Measurements from ENCODE around the gene PMEPA1. TPM values are rescaled to one million over a fixed set of nuclear protein-coding genes. Genes with fewer than 3 reads are reported as not detected.
A peak's percentile ranks its signal among the peaks of the same experiment; 100 is the strongest.

PMEPA1 gene
- total RNA-seq, 1 donor from 2014 or later, result 49.4 TPM

DNA sequence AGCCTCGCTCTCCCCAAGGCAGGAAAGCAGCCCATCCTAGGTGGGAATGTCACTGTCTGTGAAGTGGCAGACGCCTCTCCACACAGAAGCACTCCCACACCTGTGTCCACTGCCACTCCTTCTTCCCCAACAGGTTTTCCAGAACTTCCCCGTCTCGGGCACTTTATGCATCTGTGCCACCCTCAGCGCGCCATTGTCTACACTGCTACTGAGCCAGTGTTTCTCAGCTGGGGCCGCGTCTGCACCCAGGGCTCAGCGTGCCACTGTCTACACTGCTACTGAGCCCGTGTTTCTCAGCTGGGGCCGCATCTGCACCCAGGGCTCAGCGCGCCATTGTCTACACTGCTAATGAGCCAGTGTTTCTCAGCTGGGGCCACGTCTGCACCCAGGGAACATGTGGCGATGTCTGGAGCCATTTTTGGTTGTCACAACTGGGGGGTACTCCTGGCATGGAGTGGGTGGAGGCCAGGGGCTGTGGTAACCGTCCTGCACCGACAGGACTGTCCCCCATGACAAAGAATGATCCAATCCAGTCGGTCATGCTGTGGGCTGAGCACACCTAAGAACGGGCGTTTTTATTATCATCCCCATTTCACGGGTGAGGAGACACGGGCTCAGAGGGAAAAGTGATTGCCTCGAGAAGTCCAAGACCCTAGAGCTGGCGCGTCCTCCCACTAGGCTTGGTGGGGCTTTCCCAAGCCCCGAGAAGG, 47.9 kb downstream of the PMEPA1 start:
- DNase-seq (ENCODE audit: low read depth) (no peak), FAIRE-seq (no peak)
- Histone ChIP-seq H3K9me3 (ENCODE audit: insufficient read depth, low read depth, low read length) (no peaks in the 10 kb centered on the region), H2AFZ (ENCODE audit: low read depth, low read length) (no peak overlapping the region), H3K36me3 (ENCODE audit: insufficient read depth, low read length) (no peaks in the 10 kb centered on the region), H3K27me3 (ENCODE audit: insufficient read depth, low read length) (no peaks in the 10 kb centered on the region), H3K4me2 (ENCODE audit: low read length) (no peak overlapping the region), H3K4me3 (ENCODE audit: insufficient read depth, low read depth, low read length) (no peak overlapping the region), H3K27ac (ENCODE audit: low read depth, low read length) (no peak overlapping the region), H3K9ac (ENCODE audit: low read length) (no peak overlapping the region), H3K79me2 (ENCODE audit: insufficient read depth, low read length) (peaks cover 98% of the 10 kb centered on the region), H3K4me1 (ENCODE audit: insufficient read depth, low read length) (peaks cover 3% of the 10 kb centered on the region), H4K20me1 (ENCODE audit: insufficient read depth, low read length) (peaks cover 98% of the 10 kb centered on the region)
- Mint-ChIP-seq H3K4me1 (ENCODE audit: low read depth, unreplicated experiment) (peaks cover 5% of the 10 kb centered on the region), H3K27ac (ENCODE audit: unreplicated experiment) (peak overlapping the region; percentile 75), H3K9me3 (ENCODE audit: unreplicated experiment) (no peaks in the 10 kb centered on the region), H3K27me3 (ENCODE audit: low read depth, unreplicated experiment) (no peaks in the 10 kb centered on the region), H3K36me3 (ENCODE audit: low read depth, unreplicated experiment) (peaks cover 13% of the 10 kb centered on the region), H3K4me3 (ENCODE audit: unreplicated experiment) (no peak overlapping the region)
- TF ChIP-seq, protein P1, sequence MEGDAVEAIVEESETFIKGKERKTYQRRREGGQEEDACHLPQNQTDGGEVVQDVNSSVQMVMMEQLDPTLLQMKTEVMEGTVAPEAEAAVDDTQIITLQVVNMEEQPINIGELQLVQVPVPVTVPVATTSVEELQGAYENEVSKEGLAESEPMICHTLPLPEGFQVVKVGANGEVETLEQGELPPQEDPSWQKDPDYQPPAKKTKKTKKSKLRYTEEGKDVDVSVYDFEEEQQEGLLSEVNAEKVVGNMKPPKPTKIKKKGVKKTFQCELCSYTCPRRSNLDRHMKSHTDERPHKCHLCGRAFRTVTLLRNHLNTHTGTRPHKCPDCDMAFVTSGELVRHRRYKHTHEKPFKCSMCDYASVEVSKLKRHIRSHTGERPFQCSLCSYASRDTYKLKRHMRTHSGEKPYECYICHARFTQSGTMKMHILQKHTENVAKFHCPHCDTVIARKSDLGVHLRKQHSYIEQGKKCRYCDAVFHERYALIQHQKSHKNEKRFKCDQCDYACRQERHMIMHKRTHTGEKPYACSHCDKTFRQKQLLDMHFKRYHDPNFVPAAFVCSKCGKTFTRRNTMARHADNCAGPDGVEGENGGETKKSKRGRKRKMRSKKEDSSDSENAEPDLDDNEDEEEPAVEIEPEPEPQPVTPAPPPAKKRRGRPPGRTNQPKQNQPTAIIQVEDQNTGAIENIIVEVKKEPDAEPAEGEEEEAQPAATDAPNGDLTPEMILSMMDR (IDR thresholded peaks at IDR 0.05; ENCODE audit: insufficient read depth, low read depth, low read length), result no peak
- TF ChIP-seq EZH2 (IDR thresholded peaks at IDR 0.05; ENCODE audit: insufficient read depth, low read length), result no peak

- Histone ChIP-seq H2AFZ (ENCODE audit: low read depth, low read length) (no peak overlapping the region), H3K9ac (ENCODE audit: low read length) (peak overlapping the region; percentile 5), H3K4me2 (ENCODE audit: low read length) (no peak overlapping the region), H3K4me1 (ENCODE audit: insufficient read depth, low read length) (peaks cover 3% of the 10 kb centered on the region), H3K27me3 (ENCODE audit: insufficient read depth, low read length) (no peaks in the 10 kb centered on the region), H3K9me3 (ENCODE audit: insufficient read depth, low read depth, low read length) (no peaks in the 10 kb centered on the region), H3K4me3 (ENCODE audit: insufficient read depth, low read depth, low read length) (no peak overlapping the region), H3K27ac (ENCODE audit: low read depth, low read length) (no peak overlapping the region), H3K79me2 (ENCODE audit: insufficient read depth, low read length) (peaks cover 97% of the 10 kb centered on the region), H4K20me1 (ENCODE audit: insufficient read depth, low read length) (peaks cover 98% of the 10 kb centered on the region), H3K36me3 (ENCODE audit: insufficient read depth, low read length) (no peaks in the 10 kb centered on the region)
- TF ChIP-seq EZH2 (IDR thresholded peaks at IDR 0.05; ENCODE audit: insufficient read depth, low read length), result no peak
- TF ChIP-seq, protein P1 (IDR thresholded peaks at IDR 0.05; ENCODE audit: insufficient read depth, low read depth, low read length), result no peak
- no peak for DNase-seq (ENCODE audit: low read depth)
- H3K4me3 Mint-ChIP-seq (ENCODE audit: unreplicated experiment), result no peak overlapping the region
- no peak overlapping the region for H3K27ac Mint-ChIP-seq (ENCODE audit: unreplicated experiment)
- peaks cover 5% of the 10 kb centered on the region for H3K4me1 Mint-ChIP-seq (ENCODE audit: low read depth, unreplicated experiment)
- H3K9me3 Mint-ChIP-seq (ENCODE audit: unreplicated experiment), result no peaks in the 10 kb centered on the region
- no peaks in the 10 kb centered on the region for H3K27me3 Mint-ChIP-seq (ENCODE audit: low read depth, unreplicated experiment)
- H3K36me3 Mint-ChIP-seq (ENCODE audit: low read depth, unreplicated experiment), result peaks cover 15% of the 10 kb centered on the region
- FAIRE-seq, result no peak
Measured at GRCh38 chr20:57660922-57661745, 48.7 kb downstream of the PMEPA1 start.
